GM18907 (cell line): ENCODE measurements around the gene SPOCK3.
"Not testable (repeated sequence)": the region's sequence is repeated elsewhere in the genome, so short reads cannot be mapped to it uniquely, and the experiment has no call there.

Experiments used
- ATAC-seq: cut with Tn5 transposase; IDR thresholded peaks from one replicate; pipeline ENCODE4 v1.9.1; 2021; ENCODE audit warnings: mild to moderate bottlenecking, moderate library complexity; ENCODE audit not compliant: unreplicated experiment

The SPOCK3 gene

GRCh38 chr4:166968219-166968618 is 266.1 kb downstream of the SPOCK3 start:
- not testable (repeated sequence) for ATAC-seq

DNA sequence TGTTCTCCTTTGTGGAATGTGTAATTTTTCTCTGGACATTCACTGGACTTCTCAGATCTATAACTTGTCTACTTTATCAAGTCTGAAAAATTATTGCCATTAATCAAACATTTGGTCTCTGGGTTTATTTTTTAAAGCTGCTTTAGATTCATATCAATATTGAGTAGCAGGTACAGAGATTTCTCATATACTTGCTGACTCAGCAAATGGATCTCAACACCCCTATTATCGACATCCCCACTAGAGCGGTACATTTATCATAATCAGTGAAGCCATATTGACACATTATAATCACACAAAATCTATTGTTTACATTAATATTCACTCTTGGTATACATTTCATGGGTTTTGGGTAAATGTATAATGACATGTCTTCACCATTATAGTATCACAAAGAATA is 268.7 kb downstream of the SPOCK3 start:
- ATAC-seq: no peak

GRCh38 chr4:166957451-166957850 is 276.8 kb downstream of the SPOCK3 start:
- ATAC-seq: no peak

GRCh38 chr4:166956484-166956883 is 277.8 kb downstream of the SPOCK3 start:
- ATAC-seq: no peak

DNA sequence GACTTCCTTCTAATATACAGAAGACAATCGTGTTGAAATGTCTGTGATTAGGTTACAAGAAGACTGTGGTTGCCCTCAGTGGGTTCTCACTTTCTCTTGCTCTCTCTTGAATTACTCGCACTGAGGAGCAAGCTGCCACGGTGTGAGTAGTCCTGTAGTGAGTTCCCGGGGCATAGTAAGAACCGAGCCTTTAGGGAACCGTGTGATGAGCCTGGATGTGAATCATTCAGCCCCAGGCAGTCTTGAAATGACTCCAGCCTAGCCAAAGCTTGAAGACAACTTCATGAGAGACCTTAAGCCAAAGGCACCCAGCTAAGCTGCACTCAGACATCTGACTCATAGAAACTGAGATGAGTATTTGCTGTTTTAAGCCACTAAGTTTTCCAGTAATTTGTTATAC is 292.7 kb downstream of the SPOCK3 start:
- ATAC-seq: peak; percentile 53

GRCh38 chr4:166930464-166930863 is 303.8 kb downstream of the SPOCK3 start:
- no peak for ATAC-seq

DNA sequence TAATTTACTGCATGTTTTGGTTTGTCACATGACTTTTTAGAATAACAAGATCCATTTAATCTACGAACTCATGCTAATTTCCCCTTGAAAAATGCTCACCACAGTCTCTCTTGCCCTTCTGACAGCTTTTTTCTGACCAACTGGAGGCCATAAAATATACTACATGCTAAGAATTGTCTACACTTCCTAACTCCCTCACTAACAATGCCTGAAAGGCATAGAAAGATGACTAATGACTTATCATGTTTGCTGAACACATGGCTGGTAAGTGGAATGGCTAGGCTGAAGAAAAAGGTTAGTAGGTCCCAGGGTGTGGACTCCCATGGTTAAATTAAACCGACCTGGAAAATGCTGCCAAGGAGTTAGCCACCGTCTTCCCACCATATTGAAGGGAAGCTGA is 309.9 kb downstream of the SPOCK3 start:
- no peak for ATAC-seq

DNA sequence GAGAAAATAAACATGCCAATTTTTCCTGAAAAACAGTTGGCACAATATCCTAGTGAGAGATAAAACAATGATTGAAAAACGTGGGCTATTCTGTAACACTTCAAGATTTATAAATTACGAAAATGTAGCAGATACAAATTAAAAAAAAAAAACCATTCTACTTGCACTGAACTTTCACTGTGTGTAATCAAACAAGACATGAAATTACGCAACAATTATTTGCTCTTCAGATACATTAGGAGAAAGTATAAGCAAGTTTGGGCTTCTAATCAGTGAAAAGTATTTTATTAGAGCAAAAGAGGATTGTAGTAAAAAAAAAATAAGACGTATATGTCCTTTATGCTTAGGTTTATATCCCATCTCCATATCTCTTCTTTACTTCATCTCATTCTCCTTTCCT is 320.4 kb downstream of the SPOCK3 start:
- ATAC-seq: no peak

- ATAC-seq: no peak
Measured at GRCh38 chr4:166903408-166903807, 330.9 kb downstream of the SPOCK3 start.

GRCh38 chr4:166902941-166903340 is 331.4 kb downstream of the SPOCK3 start:
- no peak for ATAC-seq

DNA sequence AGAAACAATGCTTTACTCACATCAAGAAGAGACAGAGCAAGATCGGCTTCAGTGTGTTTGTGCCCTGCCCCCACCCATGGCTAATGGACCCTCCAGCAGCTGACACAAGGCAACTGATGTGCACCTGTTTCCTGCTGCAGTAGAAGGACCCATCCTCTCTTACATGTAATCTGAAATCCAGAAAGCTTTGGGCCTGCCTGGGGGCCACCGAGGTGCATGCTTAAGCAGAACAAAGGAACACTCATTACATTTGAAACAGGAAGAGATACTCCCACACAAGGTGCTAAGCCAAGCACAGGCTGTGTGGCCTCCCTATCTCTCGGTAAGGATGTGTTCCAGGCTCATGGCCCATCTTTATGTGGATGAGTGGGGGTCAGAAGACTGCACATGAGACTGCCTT is 338.0 kb downstream of the SPOCK3 start:
- ATAC-seq: no peak

DNA sequence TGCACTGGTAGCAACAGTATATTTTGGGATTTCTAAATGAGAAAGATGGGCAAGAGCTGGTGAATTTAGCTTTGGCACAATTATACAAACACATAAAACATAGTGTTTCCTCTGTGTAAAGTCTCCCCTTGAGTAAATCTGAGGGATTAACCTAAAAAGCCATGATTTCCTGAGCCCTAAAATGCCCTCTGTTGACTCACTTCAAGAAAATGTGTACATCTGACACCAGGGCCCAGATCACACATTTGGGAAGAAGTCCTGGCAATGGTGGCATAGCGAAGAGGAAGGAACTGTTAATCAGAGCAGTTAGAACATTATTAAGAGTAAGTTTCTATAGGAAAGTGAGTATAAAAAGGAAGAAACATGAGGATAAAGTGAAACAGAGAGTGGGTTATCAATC is 338.5 kb downstream of the SPOCK3 start:
- ATAC-seq: no peak

DNA sequence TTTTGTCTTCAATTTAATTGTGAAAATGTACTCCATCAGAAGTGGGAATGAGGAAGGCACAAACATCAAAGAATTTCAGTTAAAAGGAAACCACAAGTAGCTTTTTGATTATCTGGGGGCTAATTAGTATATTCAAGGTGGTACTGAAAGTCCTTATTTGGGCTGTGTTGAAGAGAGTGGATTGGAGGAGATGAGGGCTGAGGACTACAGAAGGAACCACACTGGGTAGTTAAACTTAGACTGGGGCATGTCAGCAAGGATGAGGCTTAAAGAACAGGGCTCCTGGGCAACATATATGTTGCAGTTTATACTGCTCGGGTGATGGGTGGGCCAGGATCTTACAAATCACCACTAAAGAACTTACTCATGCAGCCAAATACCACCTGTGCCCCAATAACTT is 346.8 kb downstream of the SPOCK3 start:
- no peak for ATAC-seq

DNA sequence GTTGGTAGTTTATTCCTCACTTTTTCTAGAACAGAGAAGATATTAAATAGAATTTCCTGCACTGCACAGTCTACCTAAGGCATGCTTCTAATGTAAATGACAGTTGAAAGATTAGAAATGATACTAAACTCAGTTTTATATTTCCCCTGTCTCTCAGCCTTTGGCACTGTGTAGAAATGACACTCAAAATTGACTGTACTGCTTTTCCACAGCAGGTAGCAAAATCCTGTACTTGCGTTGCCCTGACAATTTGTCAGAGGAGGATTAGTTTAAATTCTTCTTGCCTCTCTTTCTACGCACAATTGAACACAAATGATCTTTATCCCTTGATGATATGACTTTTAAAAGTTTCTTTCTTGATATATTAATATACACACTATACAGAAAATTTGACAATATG is 347.6 kb downstream of the SPOCK3 start:
- no peak for ATAC-seq

DNA sequence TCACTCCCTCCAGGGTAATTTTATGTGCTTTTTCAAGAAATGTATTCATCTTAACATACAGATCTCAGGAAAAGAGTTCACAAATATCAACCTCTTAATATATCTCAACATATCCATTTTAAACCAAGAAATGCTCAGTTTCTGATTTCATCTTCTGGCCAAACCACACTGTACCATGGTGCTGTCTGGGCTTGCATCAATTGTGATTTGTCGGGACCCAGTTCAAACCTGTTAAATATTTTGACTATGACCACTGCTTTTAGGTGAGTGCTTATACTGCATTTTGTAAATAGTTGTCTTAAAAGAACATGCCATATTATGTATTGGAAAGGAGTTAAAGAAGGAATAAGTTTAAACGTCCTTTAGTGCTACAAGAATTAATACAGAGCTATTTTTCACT is 352.1 kb downstream of the SPOCK3 start:
- no peak for ATAC-seq

- no peak for ATAC-seq
Measured at GRCh38 chr4:166875821-166876220, 358.5 kb downstream of the SPOCK3 start.

DNA sequence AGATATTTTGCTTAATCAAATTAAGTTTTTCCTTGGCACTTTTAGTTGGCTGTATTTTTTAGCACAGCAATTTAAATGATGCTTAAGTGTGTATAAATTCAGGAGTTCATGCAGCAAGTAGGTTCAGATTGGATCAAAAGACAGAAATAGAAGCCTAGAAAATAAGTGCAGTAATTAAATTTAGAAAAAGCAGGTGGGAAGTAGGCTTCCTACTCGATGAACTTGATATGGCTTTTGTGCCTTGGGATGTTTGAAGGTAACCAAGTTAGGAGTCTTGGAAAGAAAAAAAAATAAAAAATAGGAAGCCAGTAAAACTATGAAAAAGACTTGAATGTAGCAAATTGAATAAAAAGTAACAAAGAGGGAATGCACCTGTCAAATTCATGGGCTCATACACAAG is 372.3 kb downstream of the SPOCK3 start:
- ATAC-seq: no peak

- ATAC-seq: not testable (repeated sequence)
Measured at GRCh38 chr4:166850398-166850797, 383.9 kb downstream of the SPOCK3 start.

GRCh38 chr4:166846939-166847338 is 387.4 kb downstream of the SPOCK3 start:
- no peak for ATAC-seq

DNA sequence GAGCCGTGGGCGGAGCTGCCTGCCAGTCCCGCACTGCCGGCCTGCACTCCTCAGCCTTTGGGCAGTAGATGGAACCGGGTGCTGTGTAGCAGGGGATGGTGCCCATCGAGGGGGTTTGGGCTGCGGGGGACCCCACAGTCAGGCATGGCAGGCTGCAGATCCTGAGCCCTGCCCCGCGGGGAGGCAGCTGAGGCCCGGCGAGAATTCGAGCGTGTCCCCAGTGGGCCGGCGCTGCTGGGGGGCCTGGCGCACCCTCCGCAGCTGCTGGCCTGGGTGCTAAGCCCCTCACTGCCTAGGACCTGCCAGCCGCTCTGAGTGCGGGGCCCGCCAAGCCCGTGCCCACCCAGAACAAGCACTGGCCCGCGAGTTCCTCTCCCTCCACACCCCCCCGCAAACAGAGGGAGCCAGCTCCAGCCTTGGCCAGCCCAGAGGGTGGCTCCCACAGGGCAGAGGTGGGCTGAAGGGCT is 391.5 kb downstream of the SPOCK3 start:
- ATAC-seq: no peak

- ATAC-seq: peak; percentile 84
Measured at GRCh38 chr4:166839615-166840251, 394.6 kb downstream of the SPOCK3 start.

- ATAC-seq: peak; percentile 76
Measured at GRCh38 chr4:166838975-166839614, 395.2 kb downstream of the SPOCK3 start.

DNA sequence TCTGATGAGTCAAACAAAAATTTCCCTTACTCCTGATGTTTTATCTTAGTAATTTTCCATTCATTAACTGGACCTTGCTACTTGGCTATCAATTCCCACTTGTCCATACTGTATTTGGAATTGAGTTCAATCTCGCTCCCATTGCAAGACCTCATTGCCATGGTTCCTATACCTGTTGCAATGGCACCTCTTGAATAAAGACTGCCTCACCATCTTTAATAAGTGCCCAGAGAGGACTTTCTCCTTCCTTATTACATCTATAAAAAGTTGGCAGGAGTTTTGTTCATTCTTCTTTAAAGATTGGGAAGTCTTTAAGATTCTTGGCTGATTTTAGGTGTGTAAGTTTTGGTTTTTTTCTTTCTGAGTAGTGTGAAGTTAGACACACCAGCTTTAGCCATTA is 397.4 kb downstream of the SPOCK3 start:
- ATAC-seq: no peak
